Central memory CD8-positive, alpha-beta T cell (primary cell): ENCODE measurements around the gene MAST4.

ENCODE experiments used
- ATAC-seq: fragments of 150-1000 bp; cut with Tn5 transposase; replicated peaks from 2 replicates; pipeline ENCODE4 v1.10.0; 2022; ENCODE audit warnings: mild to moderate bottlenecking, moderate FRiP score, moderate number of reproducible peaks; ENCODE audit not compliant: poor library complexity, severe bottlenecking; ENCODE audit errors: extremely low read depth
- DNase-seq, 2 donors: peaks; one replicate each; pipeline ENCODE4 v3.0.0; 2021; ENCODE audit warnings: low spot score in 2 of 2
- H3K27ac Mint-ChIP-seq: one replicate; pipeline ENCODE4 v1.8.0; 2022; ENCODE audit warnings: low read depth, mild to moderate bottlenecking, moderate library complexity, mixed read lengths
- H3K27me3 Mint-ChIP-seq: one replicate; pipeline ENCODE4 v1.8.0; 2022; ENCODE audit warnings: mixed read lengths
- H3K36me3 Mint-ChIP-seq: one replicate; pipeline ENCODE4 v1.8.0; 2022; ENCODE audit warnings: mild to moderate bottlenecking, moderate library complexity, mixed read lengths; ENCODE audit not compliant: insufficient read depth
- H3K4me1 Mint-ChIP-seq: one replicate; pipeline ENCODE4 v1.8.0; 2022; ENCODE audit warnings: mixed read lengths
- H3K4me3 Mint-ChIP-seq: one replicate; pipeline ENCODE4 v1.8.0; 2022; ENCODE audit warnings: mild to moderate bottlenecking, moderate library complexity, mixed read lengths
- H3K9me3 Mint-ChIP-seq: one replicate; pipeline ENCODE4 v1.8.0; 2022; ENCODE audit warnings: mixed read lengths

The MAST4 gene

DNA sequence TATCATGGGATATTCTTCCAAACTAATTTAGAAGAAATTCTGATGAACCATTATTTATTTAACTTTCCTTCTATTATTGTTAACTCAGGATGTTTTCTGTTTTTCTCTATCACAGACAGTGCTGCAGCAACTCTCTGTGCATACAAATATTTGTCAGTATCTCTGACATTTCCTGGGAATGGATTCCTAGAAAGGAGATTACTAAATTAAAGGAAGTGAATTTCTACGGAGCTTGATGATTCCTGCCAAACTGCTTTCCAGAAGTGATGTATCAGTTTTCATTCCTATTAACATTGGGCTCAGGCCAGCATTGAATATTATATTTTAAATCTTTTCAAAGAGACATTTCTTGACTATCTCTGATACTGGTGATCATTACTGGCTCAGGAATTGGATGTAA lies 26.0 kb upstream of the MAST4 start:
- Mint-ChIP-seq H3K36me3 (no peaks in the 10 kb centered on the region), H3K27me3 (peaks cover 24% of the 10 kb centered on the region), H3K9me3 (no peaks in the 10 kb centered on the region), H3K4me3 (no peak overlapping the region), H3K4me1 (no peaks in the 10 kb centered on the region), H3K27ac (no peak overlapping the region)
- no peak for ATAC-seq
- DNase-seq, result no peak

- peaks cover 6% of the 10 kb centered on the region for H3K9me3 Mint-ChIP-seq
- DNase-seq (no peak), ATAC-seq (no peak)
- H3K4me1 Mint-ChIP-seq, result no peaks in the 10 kb centered on the region
- H3K36me3 Mint-ChIP-seq, result no peaks in the 10 kb centered on the region
- H3K27me3 Mint-ChIP-seq, result peaks cover 34% of the 10 kb centered on the region
- no peak overlapping the region for H3K4me3 Mint-ChIP-seq
- H3K27ac Mint-ChIP-seq, result no peak overlapping the region
These were observed 22.5 kb upstream of the MAST4 start for GRCh38 chr5:66573733-66574132.

- Mint-ChIP-seq H3K4me3 (no peak overlapping the region), H3K27me3 (peaks cover 61% of the 10 kb centered on the region), H3K9me3 (no peaks in the 10 kb centered on the region), H3K27ac (no peak overlapping the region), H3K4me1 (no peaks in the 10 kb centered on the region), H3K36me3 (no peaks in the 10 kb centered on the region)
- no peak for ATAC-seq
- DNase-seq, result no peak
These were observed 13.6 kb upstream of the MAST4 start for GRCh38 chr5:66582499-66583165.

GRCh38 chr5:66585291-66585690 lies 10.9 kb upstream of the MAST4 start:
- Mint-ChIP-seq H3K4me3 (no peak overlapping the region), H3K27me3 (peaks cover 60% of the 10 kb centered on the region), H3K36me3 (no peaks in the 10 kb centered on the region), H3K4me1 (no peaks in the 10 kb centered on the region), H3K9me3 (no peaks in the 10 kb centered on the region), H3K27ac (no peak overlapping the region)
- ATAC-seq, result no peak
- DNase-seq, result no peak

DNA sequence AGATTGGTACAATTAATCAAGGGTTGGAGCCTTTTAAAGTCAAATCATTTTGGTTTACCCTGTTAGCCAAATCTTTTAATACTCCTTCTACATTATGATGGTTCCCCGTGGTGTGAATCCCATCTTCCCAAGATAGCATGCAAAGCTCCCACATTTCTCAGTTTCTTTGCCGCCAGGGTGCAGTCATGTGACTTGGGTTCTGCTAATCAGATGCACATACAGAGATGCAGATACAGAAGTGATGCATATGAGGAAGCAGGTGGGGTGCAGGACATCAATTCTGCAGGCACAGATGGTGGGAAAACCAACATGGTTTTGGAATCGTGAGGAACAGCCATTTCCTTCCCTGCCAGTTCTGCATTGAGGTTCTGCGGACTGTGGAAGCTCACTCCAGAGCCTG lies 8.4 kb upstream of the MAST4 start:
- no peaks in the 10 kb centered on the region for H3K36me3 Mint-ChIP-seq
- peaks cover 67% of the 10 kb centered on the region for H3K27me3 Mint-ChIP-seq
- no peak overlapping the region for H3K4me3 Mint-ChIP-seq
- no peak overlapping the region for H3K27ac Mint-ChIP-seq
- ATAC-seq (no peak), DNase-seq (no peak)
- H3K9me3 Mint-ChIP-seq, result no peaks in the 10 kb centered on the region
- H3K4me1 Mint-ChIP-seq, result no peaks in the 10 kb centered on the region

GRCh38 chr5:66596636-66597182 lies 516 bp downstream of the MAST4 start:
- no peaks in the 10 kb centered on the region for H3K4me1 Mint-ChIP-seq
- no peak overlapping the region for H3K27ac Mint-ChIP-seq
- H3K27me3 Mint-ChIP-seq, result peaks cover 78% of the 10 kb centered on the region
- no peaks in the 10 kb centered on the region for H3K36me3 Mint-ChIP-seq
- no peak for ATAC-seq
- peak overlapping the region; percentile 55 for H3K4me3 Mint-ChIP-seq
- no peaks in the 10 kb centered on the region for H3K9me3 Mint-ChIP-seq
- DNase-seq, result no peak

GRCh38 chr5:66597183-66597757 lies 1.1 kb downstream of the MAST4 start:
- DNase-seq (no peak), ATAC-seq (no peak)
- Mint-ChIP-seq H3K4me3 (peak overlapping the region; percentile 55), H3K27ac (no peak overlapping the region), H3K4me1 (no peaks in the 10 kb centered on the region), H3K36me3 (no peaks in the 10 kb centered on the region), H3K9me3 (no peaks in the 10 kb centered on the region), H3K27me3 (peaks cover 76% of the 10 kb centered on the region)

GRCh38 chr5:66602621-66603020 lies 6.4 kb downstream of the MAST4 start:
- Mint-ChIP-seq H3K36me3 (no peaks in the 10 kb centered on the region), H3K9me3 (no peaks in the 10 kb centered on the region), H3K4me3 (no peak overlapping the region), H3K27ac (no peak overlapping the region), H3K4me1 (no peaks in the 10 kb centered on the region), H3K27me3 (peaks cover 44% of the 10 kb centered on the region)
- DNase-seq (no peak), ATAC-seq (no peak)

DNA sequence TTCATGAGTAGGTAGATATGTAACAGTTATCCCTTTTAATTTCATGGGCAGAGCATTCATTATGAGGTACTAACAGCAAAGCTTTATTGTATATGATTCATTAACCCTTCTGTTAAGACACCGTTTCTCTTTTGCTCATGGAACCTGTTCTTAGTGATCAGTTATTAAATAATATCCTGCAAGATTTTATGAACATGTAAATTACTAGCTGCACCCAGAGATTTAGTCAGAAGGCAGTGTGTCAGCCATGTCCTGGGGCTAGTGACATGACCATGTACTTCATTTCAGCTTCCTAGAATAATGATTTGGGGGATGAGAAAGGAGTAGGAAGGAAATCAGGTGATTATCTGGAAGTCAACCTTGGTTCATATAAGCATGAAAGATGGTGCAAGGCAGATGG lies 7.0 kb downstream of the MAST4 start:
- Mint-ChIP-seq H3K36me3 (no peaks in the 10 kb centered on the region), H3K4me1 (no peaks in the 10 kb centered on the region), H3K27ac (no peak overlapping the region), H3K4me3 (no peak overlapping the region), H3K9me3 (no peaks in the 10 kb centered on the region), H3K27me3 (peaks cover 39% of the 10 kb centered on the region)
- ATAC-seq (no peak), DNase-seq (no peak)

- peaks cover 32% of the 10 kb centered on the region for H3K27me3 Mint-ChIP-seq
- no peaks in the 10 kb centered on the region for H3K4me1 Mint-ChIP-seq
- H3K36me3 Mint-ChIP-seq, result no peaks in the 10 kb centered on the region
- H3K9me3 Mint-ChIP-seq, result no peaks in the 10 kb centered on the region
- no peak overlapping the region for H3K4me3 Mint-ChIP-seq
- ATAC-seq, result no peak
- DNase-seq, result no peak
- H3K27ac Mint-ChIP-seq, result no peak overlapping the region
These were observed 7.7 kb downstream of the MAST4 start for GRCh38 chr5:66603881-66604280.

GRCh38 chr5:66606713-66607112 lies 10.5 kb downstream of the MAST4 start:
- no peak overlapping the region for H3K4me3 Mint-ChIP-seq
- peaks cover 8% of the 10 kb centered on the region for H3K27me3 Mint-ChIP-seq
- ATAC-seq (no peak), DNase-seq (no peak)
- no peaks in the 10 kb centered on the region for H3K36me3 Mint-ChIP-seq
- H3K27ac Mint-ChIP-seq, result no peak overlapping the region
- no peaks in the 10 kb centered on the region for H3K9me3 Mint-ChIP-seq
- no peaks in the 10 kb centered on the region for H3K4me1 Mint-ChIP-seq

DNA sequence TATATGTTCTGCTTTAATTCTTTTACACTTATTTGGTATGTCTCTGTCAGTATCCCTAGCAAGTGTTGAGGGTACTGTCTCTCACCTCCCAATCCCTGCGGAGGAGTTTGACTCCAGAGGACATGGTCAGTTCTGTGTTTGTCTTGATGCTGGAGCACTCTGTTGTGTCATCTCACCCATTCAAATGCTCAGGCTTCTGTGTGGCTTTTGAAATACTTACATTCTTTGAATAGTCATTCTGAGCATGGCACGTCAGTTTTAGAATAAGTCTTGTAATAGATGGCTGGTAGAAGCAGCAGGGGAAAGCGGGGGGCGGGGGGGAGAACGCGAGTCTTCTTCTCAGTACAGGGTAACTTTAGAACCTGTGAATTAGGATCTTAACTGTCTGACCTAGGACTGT lies 12.3 kb downstream of the MAST4 start:
- H3K9me3 Mint-ChIP-seq, result no peaks in the 10 kb centered on the region
- no peak for ATAC-seq

DNA sequence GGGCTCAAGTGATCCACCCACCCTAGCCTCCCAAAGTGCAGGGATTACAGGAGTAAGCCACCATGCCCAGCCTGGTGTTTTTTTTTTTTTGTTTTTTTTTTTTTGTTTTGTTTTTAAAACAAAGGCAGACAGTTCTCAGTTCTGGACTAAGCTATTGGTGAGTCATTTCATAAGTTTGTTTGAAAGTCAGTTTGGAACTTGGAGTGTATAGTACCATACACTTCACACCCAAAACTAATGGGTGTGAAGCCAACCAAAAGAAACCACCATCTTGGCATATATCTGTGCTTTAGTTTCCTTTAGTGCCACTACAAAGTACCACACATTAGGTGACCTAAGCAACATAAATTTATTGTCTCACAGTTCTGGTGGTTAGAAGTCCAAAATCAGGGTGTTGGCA lies 13.4 kb downstream of the MAST4 start:
- H3K27me3 Mint-ChIP-seq, result peaks cover 13% of the 10 kb centered on the region
- H3K4me1 Mint-ChIP-seq, result no peaks in the 10 kb centered on the region
- no peak for DNase-seq
- peaks cover 2% of the 10 kb centered on the region for H3K36me3 Mint-ChIP-seq
- no peak overlapping the region for H3K27ac Mint-ChIP-seq
- no peaks in the 10 kb centered on the region for H3K9me3 Mint-ChIP-seq
- ATAC-seq, result no peak
- H3K4me3 Mint-ChIP-seq, result no peak overlapping the region

More for the DNA sequence above, 12.3 kb downstream of the MAST4 start:
- Mint-ChIP-seq H3K4me1 (no peaks in the 10 kb centered on the region), H3K27ac (no peak overlapping the region), H3K27me3 (peaks cover 13% of the 10 kb centered on the region), H3K4me3 (no peak overlapping the region), H3K36me3 (peaks cover 2% of the 10 kb centered on the region)
- no peak for DNase-seq
